Lower lobe of right lung (tissue), 2 donors: Measurements from ENCODE around the gene MRGPRD. TPM values are rescaled to one million over a fixed set of nuclear protein-coding genes. Genes with fewer than 3 reads are reported as not detected.

Experiments used
- ATAC-seq, 2 donors: fragments of 200-7000 bp; cut with Tn5 transposase; one replicate each; pipeline ENCODE4 v1.9.1; 2020 to 2022; ENCODE audit warnings: mild to moderate bottlenecking in 2 of 2, moderate library complexity in 2 of 2
- DNase-seq: peaks from one replicate; pipeline ENCODE4 v3.0.0-alpha.2; 2020
- H3K27ac ChIP-seq: fragments of 200-600 bp; one replicate; pipeline ENCODE4 v1.8.0; 2022
- H3K27me3 ChIP-seq: fragments of 200-600 bp; one replicate; pipeline ENCODE4 v1.8.0; 2022; ENCODE audit warnings: low read depth
- H3K36me3 ChIP-seq: fragments of 200-600 bp; one replicate; pipeline ENCODE4 v1.8.0; 2022; ENCODE audit warnings: mild to moderate bottlenecking
- H3K4me1 ChIP-seq: fragments of 200-600 bp; one replicate; pipeline ENCODE4 v1.8.0; 2022
- H3K4me3 ChIP-seq: fragments of 200-600 bp; one replicate; pipeline ENCODE4 v1.8.0; 2022; ENCODE audit warnings: mild to moderate bottlenecking
- H3K9me3 ChIP-seq: fragments of 200-600 bp; one replicate; pipeline ENCODE4 v1.8.0; 2022
- CTCF ChIP-seq: fragments of 200-600 bp; IDR thresholded peaks from one replicate; pipeline ENCODE4 v1.8.0; 2022; ENCODE audit warnings: antibody characterized with exemption, mild to moderate bottlenecking
- intact Hi-C: fragments of 100-400 bp; cut with DNase I; formaldehyde crosslinking; loops from one replicate; pipeline ENCODE4 v1.11.0; 2022
- long read RNA-seq: library from polyadenylated mRNA; unstranded; transcript quantifications from one replicate; pipeline ENCODE4 v2.0.0, GENCODE V29; 2021
- total RNA-seq: library from RNA; stranded (reverse); fragmentation: NEBNext Ultra II Directional; extraction: Animal tissue kit (Norgen Biotek cat#: 25700); gene quantifications from one replicate; pipeline ENCODE4 v1.2.1, GENCODE V29; 2021
- donor health status: DM: no; HTN: yes; CAD: no; lungs with severe emphysema.

MRGPRD gene
- not detected for total RNA-seq
- long read RNA-seq: 0 reads

- Histone ChIP-seq H3K27ac (no peak within 1 kb of the TSS), H3K9me3 (peaks cover 5% of the 10 kb centered on the region), H3K4me1 (no peaks in the 10 kb centered on the region), H3K36me3 (no peaks in the 10 kb centered on the region), H3K27me3 (no peaks in the 10 kb centered on the region), H3K4me3 (no peak within 1 kb of the TSS)
- ATAC-seq (no peak), DNase-seq (no peak)
- TF ChIP-seq CTCF: no peak
- intact Hi-C loops: no loop called here
Observed at GRCh38 chr11:68980776-68981065, at the start of gene MRGPRD. Gene MRGPRD (minus strand): TSS chr11:68980986. CDS start chr11:68980986, 0 bp downstream.

- Histone ChIP-seq H3K4me1 (peaks cover 19% of the 10 kb centered on the region), H3K27ac (no peak overlapping the region), H3K4me3 (no peak overlapping the region), H3K27me3 (no peaks in the 10 kb centered on the region), H3K9me3 (no peaks in the 10 kb centered on the region), H3K36me3 (no peaks in the 10 kb centered on the region)
- TF ChIP-seq CTCF: no peak
- DNase-seq (no peak), ATAC-seq (no peak)
- intact Hi-C loops: no loop called here
Observed at GRCh38 chr11:69030301-69030700, 49.5 kb upstream of the MRGPRD start.

GRCh38 chr11:69027704-69028372, 47.1 kb upstream of the MRGPRD start:
- H3K9me3 ChIP-seq: no peaks in the 10 kb centered on the region
- intact Hi-C loops: no loop called here
- DNase-seq (peak; percentile 77), ATAC-seq (peak; percentile 85 to 92)
- H3K4me1 ChIP-seq: peaks cover 19% of the 10 kb centered on the region
- no peak for TF ChIP-seq CTCF
- no peaks in the 10 kb centered on the region for H3K27me3 ChIP-seq
- no peaks in the 10 kb centered on the region for H3K36me3 ChIP-seq
- H3K27ac ChIP-seq: peak overlapping the region; percentile 6
- H3K4me3 ChIP-seq: no peak overlapping the region

GRCh38 chr11:69024509-69024908, 43.7 kb upstream of the MRGPRD start:
- H3K4me3 ChIP-seq: no peak overlapping the region
- no peaks in the 10 kb centered on the region for H3K27me3 ChIP-seq
- H3K36me3 ChIP-seq: no peaks in the 10 kb centered on the region
- H3K27ac ChIP-seq: no peak overlapping the region
- no peaks in the 10 kb centered on the region for H3K9me3 ChIP-seq
- DNase-seq (no peak), ATAC-seq (no peak)
- H3K4me1 ChIP-seq: peaks cover 15% of the 10 kb centered on the region
- intact Hi-C loops: no loop called here
- no peak for TF ChIP-seq CTCF

- Histone ChIP-seq H3K27ac (no peak overlapping the region), H3K4me1 (peaks cover 3% of the 10 kb centered on the region), H3K27me3 (no peaks in the 10 kb centered on the region), H3K36me3 (no peaks in the 10 kb centered on the region), H3K4me3 (no peak overlapping the region), H3K9me3 (no peaks in the 10 kb centered on the region)
- intact Hi-C loops: no loop called here
- DNase-seq (no peak), ATAC-seq (no peak)
- TF ChIP-seq CTCF: no peak
Observed at GRCh38 chr11:69022260-69022659, 41.5 kb upstream of the MRGPRD start.

- no peaks in the 10 kb centered on the region for H3K9me3 ChIP-seq
- no peak overlapping the region for H3K4me3 ChIP-seq
- DNase-seq (no peak), ATAC-seq (no peak)
- intact Hi-C loops: no loop called here
- peaks cover 5% of the 10 kb centered on the region for H3K4me1 ChIP-seq
- peaks cover 12% of the 10 kb centered on the region for H3K27me3 ChIP-seq
- no peaks in the 10 kb centered on the region for H3K36me3 ChIP-seq
- TF ChIP-seq CTCF: no peak
- no peak overlapping the region for H3K27ac ChIP-seq
Observed at GRCh38 chr11:69018924-69019323, 38.1 kb upstream of the MRGPRD start.
